Mesendoderm (in vitro differentiated cells): Measurements from ENCODE around the gene CHAF1A.
A peak's percentile ranks its signal among the peaks of the same experiment; 100 is the strongest.

Source experiments
- DNase-seq: peaks from one replicate; pipeline ENCODE4 v3.0.0; 2013
- H2AK5ac ChIP-seq: 2 replicates; pipeline ENCODE4 v1.6.1; 2013; ENCODE audit warnings: low read length, inconsistent platforms
- H2BK120ac ChIP-seq: 2 replicates; pipeline ENCODE4 v1.6.1; 2013; ENCODE audit warnings: low read depth, mild to moderate bottlenecking, low read length, moderate library complexity, mixed read lengths
- H2BK15ac ChIP-seq: replicated peaks from 2 replicates; pipeline ENCODE4 v1.6.1; 2013; ENCODE audit warnings: low read depth, mild to moderate bottlenecking, moderate library complexity
- H2BK5ac ChIP-seq: 2 replicates; pipeline ENCODE4 v1.6.1; 2013; ENCODE audit warnings: low read length, inconsistent platforms
- H3K18ac ChIP-seq: 2 replicates; pipeline ENCODE4 v1.6.1; 2013; ENCODE audit warnings: mild to moderate bottlenecking, low read length, mixed read lengths
- H3K23ac ChIP-seq: one replicate; pipeline ENCODE4 v1.6.1; 2013; ENCODE audit warnings: low read length
- H3K27ac ChIP-seq: 2 replicates; pipeline ENCODE4 v1.5.1; 2013; ENCODE audit warnings: low read depth, mild to moderate bottlenecking, inconsistent platforms, low read length, moderate library complexity
- H3K27me3 ChIP-seq: 2 replicates; pipeline ENCODE4 v1.6.1; 2013; ENCODE audit warnings: low read length, control low read depth, mild to moderate bottlenecking, inconsistent platforms; ENCODE audit not compliant: insufficient read depth, poor library complexity
- H3K36me3 ChIP-seq: 2 replicates; pipeline ENCODE4 v1.6.1; 2013; ENCODE audit warnings: low read length, inconsistent platforms; ENCODE audit not compliant: control insufficient read depth, insufficient read depth
- H3K4ac ChIP-seq: one replicate; pipeline ENCODE4 v1.6.1; 2013; ENCODE audit warnings: low read depth, mild to moderate bottlenecking, low read length, moderate library complexity
- H3K4me1 ChIP-seq: 2 replicates; pipeline ENCODE4 v1.6.1; 2013; ENCODE audit warnings: low read depth, low read length, inconsistent platforms; ENCODE audit not compliant: control insufficient read depth
- H3K4me2 ChIP-seq: 2 replicates; pipeline ENCODE4 v1.6.1; 2013; ENCODE audit warnings: low read length
- H3K4me3 ChIP-seq: 2 replicates; pipeline ENCODE4 v1.5.1; 2013; ENCODE audit warnings: mild to moderate bottlenecking, low read length
- H3K56ac ChIP-seq: one replicate; pipeline ENCODE4 v1.6.1; 2013; ENCODE audit warnings: low read length
- H3K79me1 ChIP-seq: 2 replicates; pipeline ENCODE4 v1.6.1; 2013; ENCODE audit warnings: low read length, inconsistent platforms
- H3K79me2 ChIP-seq: 2 replicates; pipeline ENCODE4 v1.6.1; 2013; ENCODE audit warnings: mild to moderate bottlenecking, low read length; ENCODE audit not compliant: control insufficient read depth, insufficient read depth
- H3K9ac ChIP-seq: 2 replicates; pipeline ENCODE4 v1.6.1; 2013; ENCODE audit warnings: low read length, inconsistent platforms
- H4K5ac ChIP-seq: one replicate; pipeline ENCODE4 v1.6.1; 2013; ENCODE audit warnings: low read length
- H4K8ac ChIP-seq: one replicate; pipeline ENCODE4 v1.6.1; 2013; ENCODE audit warnings: low read depth, mild to moderate bottlenecking, control low read depth, low read length, moderate library complexity
- WGBS: extraction: QIAGEN DNeasy Blood & Tissue Kit; methylation state at CpG from one replicate; pipeline ENCODE4 v1.1.7; 2013; ENCODE audit warnings: low lambda C conversion rate, missing lambda C conversion rate; ENCODE audit not compliant: insufficient coverage; ENCODE audit errors: extremely low coverage; 5-methylcytosine and 5-hydroxymethylcytosine counted together

Gene CHAF1A

DNA sequence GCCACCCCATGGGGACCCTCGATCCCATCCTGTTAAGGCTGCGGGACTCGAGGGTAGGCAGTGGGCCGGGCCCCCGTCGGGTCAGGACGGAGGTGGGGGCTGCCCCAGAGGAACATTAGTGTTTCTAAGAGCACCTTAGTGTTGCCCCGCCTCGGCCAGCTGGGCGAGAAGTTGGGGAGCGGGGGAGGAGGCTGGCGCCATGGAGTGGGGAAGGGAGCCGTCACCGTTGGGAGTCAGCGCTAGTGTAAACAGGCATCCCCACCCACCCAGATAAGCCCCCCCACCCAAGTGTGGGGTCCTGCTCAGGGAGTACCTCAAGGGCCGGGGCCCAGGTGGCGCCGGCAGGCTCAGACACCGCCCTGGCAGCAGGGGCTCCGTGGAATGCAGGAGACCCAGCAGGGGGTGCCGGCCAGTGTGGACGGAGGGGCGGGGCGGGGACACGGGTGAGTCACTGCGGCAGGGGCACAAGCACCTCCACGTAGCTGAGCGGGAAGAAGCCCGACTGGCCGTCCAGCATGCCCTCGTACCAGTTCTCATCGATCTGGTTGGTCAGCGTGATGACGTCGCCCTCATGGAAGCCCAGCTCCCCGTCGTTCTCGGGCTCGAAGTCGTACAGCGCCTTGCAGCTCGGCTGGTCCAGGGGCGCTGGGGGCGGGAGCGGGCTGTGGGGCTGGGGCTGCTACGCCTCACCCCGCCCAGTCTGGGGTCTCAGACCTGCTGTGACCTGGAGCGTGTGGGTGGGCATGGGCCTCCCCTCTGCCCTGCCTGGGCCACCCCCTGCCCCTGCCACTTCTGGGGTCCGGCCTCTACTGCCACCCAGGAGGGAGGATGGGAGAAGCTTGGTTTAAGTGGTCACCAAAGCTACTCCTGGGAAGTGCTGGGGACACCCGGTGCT, 41.0 kb upstream of the CHAF1A start:
- DNase-seq = peak; percentile 55
- no peak overlapping the region for H2BK5ac ChIP-seq
- no CpG with 5 or more reads among the region's 50 CpGs for WGBS

GRCh38 chr19:4362101-4362828, 40.2 kb upstream of the CHAF1A start:
- Histone ChIP-seq H3K4me3 (no peak overlapping the region), H3K9ac (no peak overlapping the region), H3K56ac (no peak overlapping the region), H2BK5ac (no peak overlapping the region), H2BK15ac (no peak overlapping the region), H3K27me3 (no peaks in the 10 kb centered on the region), H3K27ac (no peak overlapping the region), H3K18ac (no peak overlapping the region), H4K5ac (no peak overlapping the region), H3K23ac (no peak overlapping the region), H4K8ac (no peak overlapping the region), H3K36me3 (peaks cover 8% of the 10 kb centered on the region), H3K4ac (no peak overlapping the region), H3K79me1 (no peaks in the 10 kb centered on the region), H2BK120ac (no peak overlapping the region), H3K79me2 (no peaks in the 10 kb centered on the region), H2AK5ac (no peak overlapping the region), H3K4me1 (no peaks in the 10 kb centered on the region), H3K4me2 (no peak overlapping the region)
- WGBS = no CpG with 5 or more reads among the region's 32 CpGs
- DNase-seq = no peak

More for the DNA sequence above, 41.0 kb upstream of the CHAF1A start:
- H3K27ac ChIP-seq = no peak overlapping the region
- peak overlapping the region; percentile 7 for H3K56ac ChIP-seq
- no peaks in the 10 kb centered on the region for H3K27me3 ChIP-seq
- no peak overlapping the region for H2BK15ac ChIP-seq
- H2BK120ac ChIP-seq = no peak overlapping the region
- H2AK5ac ChIP-seq = no peak overlapping the region
- H3K4me1 ChIP-seq = no peaks in the 10 kb centered on the region
- no peak overlapping the region for H4K8ac ChIP-seq
- H3K4ac ChIP-seq = no peak overlapping the region
- no peak overlapping the region for H4K5ac ChIP-seq
- H3K18ac ChIP-seq = no peak overlapping the region
- no peaks in the 10 kb centered on the region for H3K79me1 ChIP-seq
- peaks cover 8% of the 10 kb centered on the region for H3K36me3 ChIP-seq
- H3K79me2 ChIP-seq = no peaks in the 10 kb centered on the region
- H3K4me2 ChIP-seq = no peak overlapping the region
- no peak overlapping the region for H3K23ac ChIP-seq
- H3K4me3 ChIP-seq = no peak overlapping the region
- no peak overlapping the region for H3K9ac ChIP-seq

DNA sequence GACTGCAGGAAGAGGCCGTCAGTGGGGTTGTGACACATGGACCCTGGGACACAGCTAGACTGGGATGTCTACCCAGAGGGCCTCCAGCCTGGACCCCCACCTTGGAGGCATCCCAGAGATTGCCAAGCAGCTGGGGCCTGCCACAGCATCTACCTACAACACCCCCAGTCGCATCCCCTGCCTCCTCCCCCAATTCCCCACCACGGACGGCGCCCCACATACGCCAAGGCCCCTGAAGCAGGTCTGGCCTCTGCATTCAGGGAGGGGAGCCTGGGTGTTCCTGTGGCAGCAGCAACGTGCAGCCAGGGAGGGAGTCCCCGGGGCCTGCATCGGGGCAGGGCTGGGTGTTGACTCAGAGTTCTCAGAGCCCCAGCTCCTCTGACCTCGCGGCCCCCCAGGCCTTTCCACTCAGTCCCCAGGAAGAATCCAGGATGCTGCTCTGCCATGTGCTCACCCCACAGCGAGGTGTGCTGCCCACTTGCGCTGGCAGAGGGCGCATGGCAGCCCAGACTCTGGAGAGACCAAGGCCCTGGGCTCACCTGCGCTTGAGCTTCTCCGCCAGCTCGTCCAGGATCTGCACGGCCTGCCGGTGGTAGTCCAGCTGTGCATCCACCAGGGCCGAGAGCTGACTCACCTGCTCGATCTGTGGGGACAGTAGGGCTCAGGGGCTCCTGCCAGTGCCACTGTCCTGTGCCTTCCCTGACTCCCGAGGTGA, 39.5 kb upstream of the CHAF1A start:
- Histone ChIP-seq H4K8ac (no peak overlapping the region), H3K4me3 (no peak overlapping the region), H2BK5ac (no peak overlapping the region), H2AK5ac (no peak overlapping the region), H2BK15ac (no peak overlapping the region), H3K4me1 (no peaks in the 10 kb centered on the region), H3K18ac (no peak overlapping the region), H3K23ac (no peak overlapping the region), H3K27me3 (no peaks in the 10 kb centered on the region), H3K4ac (no peak overlapping the region), H3K79me2 (no peaks in the 10 kb centered on the region), H3K79me1 (peaks cover 6% of the 10 kb centered on the region), H3K36me3 (peaks cover 10% of the 10 kb centered on the region), H3K56ac (no peak overlapping the region), H3K4me2 (no peak overlapping the region), H4K5ac (no peak overlapping the region), H3K9ac (no peak overlapping the region), H3K27ac (no peak overlapping the region), H2BK120ac (no peak overlapping the region)
- WGBS = no CpG with 5 or more reads among the region's 22 CpGs
- peak; percentile 44 for DNase-seq

- Histone ChIP-seq H3K27me3 (no peaks in the 10 kb centered on the region), H3K4me2 (no peak overlapping the region), H3K36me3 (peaks cover 10% of the 10 kb centered on the region), H3K4me3 (no peak overlapping the region), H3K23ac (no peak overlapping the region), H3K27ac (no peak overlapping the region), H3K4me1 (peaks cover 2% of the 10 kb centered on the region), H2BK120ac (no peak overlapping the region), H4K5ac (no peak overlapping the region), H2BK5ac (no peak overlapping the region), H3K9ac (no peak overlapping the region), H3K79me1 (peaks cover 9% of the 10 kb centered on the region), H3K18ac (no peak overlapping the region), H3K79me2 (no peaks in the 10 kb centered on the region), H3K56ac (no peak overlapping the region), H2AK5ac (no peak overlapping the region), H3K4ac (no peak overlapping the region), H4K8ac (no peak overlapping the region), H2BK15ac (no peak overlapping the region)
- no peak for DNase-seq
- no CpG with 5 or more reads among the region's 26 CpGs for WGBS
These were observed 38.7 kb upstream of the CHAF1A start for GRCh38 chr19:4363571-4364304.

DNA sequence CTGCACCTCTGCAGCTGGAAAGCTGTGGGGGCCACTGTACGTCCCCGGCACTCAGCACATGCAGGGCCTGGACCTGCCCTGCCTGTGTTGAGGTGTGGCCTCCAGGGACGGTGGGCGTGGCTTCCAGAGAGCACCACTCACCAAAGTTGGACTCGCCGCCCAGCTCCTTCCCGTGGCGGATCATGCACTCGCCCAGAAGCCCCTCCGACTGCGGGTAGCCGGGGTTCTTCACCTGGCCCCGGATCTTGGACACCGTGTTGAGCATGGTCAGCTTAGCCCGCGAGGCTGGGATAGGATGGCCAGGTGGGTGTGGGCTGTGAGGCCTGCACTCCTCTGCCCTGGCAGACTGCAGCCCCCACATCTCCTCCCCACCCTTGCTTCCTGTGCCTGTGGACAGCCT, 37.1 kb upstream of the CHAF1A start:
- Histone ChIP-seq H2BK5ac (no peak overlapping the region), H4K8ac (no peak overlapping the region), H3K79me1 (peaks cover 12% of the 10 kb centered on the region), H3K4me2 (no peak overlapping the region), H3K36me3 (peaks cover 6% of the 10 kb centered on the region), H3K27ac (no peak overlapping the region), H2BK120ac (no peak overlapping the region), H2AK5ac (no peak overlapping the region), H3K4me1 (peaks cover 9% of the 10 kb centered on the region), H3K4ac (no peak overlapping the region), H4K5ac (no peak overlapping the region), H3K23ac (no peak overlapping the region), H3K9ac (no peak overlapping the region), H3K27me3 (no peaks in the 10 kb centered on the region), H2BK15ac (no peak overlapping the region), H3K79me2 (no peaks in the 10 kb centered on the region), H3K56ac (no peak overlapping the region), H3K4me3 (no peak overlapping the region), H3K18ac (no peak overlapping the region)
- DNase-seq = no peak
- no CpG with 5 or more reads among the region's 16 CpGs for WGBS
